Suprapubic skin (tissue), 4 donors: Measurements from ENCODE around the gene PIH1D2.

Experiments used
- CTCF ChIP-seq, 2 donors: fragments of 200-600 bp in 1 of 2; fragments of 450-650 bp in 1 of 2; sonication (generic) in 1 of 2; IDR thresholded peaks; one replicate each; pipeline ENCODE4 v1.5.1; 2016 to 2019; ENCODE audit warnings: antibody characterized with exemption in 2 of 2, mild to moderate bottlenecking in 1 of 2, moderate library complexity in 1 of 2
- POLR2A ChIP-seq, 2 donors: fragments of 450-650 bp; IDR thresholded peaks; one replicate each; pipeline ENCODE4 v1.6.1; 2017; ENCODE audit warnings: antibody characterized with exemption in 2 of 2, mild to moderate bottlenecking in 2 of 2, moderate library complexity in 2 of 2
- POLR2AphosphoS5 ChIP-seq, 3 donors: sonication (generic); formaldehyde crosslinking; IDR thresholded peaks; one replicate each; pipeline ENCODE4 v1.6.1; 2017; ENCODE audit warnings: antibody characterized with exemption in 3 of 3

- TF ChIP-seq CTCF (IDR thresholded peaks at IDR 0.05) (no peak), POLR2A (IDR thresholded peaks at IDR 0.05) (no peak), POLR2AphosphoS5 (IDR thresholded peaks at IDR 0.05) (no peak)
These were observed 23.1 kb downstream of the PIH1D2 start for GRCh38 chr11:112050721-112051120.
